Neuronal stem cell (in vitro differentiated cells): ENCODE data around the gene MYO5C.
A peak's percentile ranks its signal among the peaks of the same experiment; 100 is the strongest.

Experiments
- DNase-seq: peaks from one replicate; pipeline ENCODE4 v3.0.0-alpha.2; 2013; ENCODE audit warnings: low spot score
- H2AFZ ChIP-seq: one replicate; pipeline ENCODE4 v1.6.1; 2013; ENCODE audit warnings: mild to moderate bottlenecking, low read length, inconsistent platforms
- H2AK5ac ChIP-seq: 2 replicates; pipeline ENCODE4 v1.6.1; 2013; ENCODE audit warnings: low read depth, mild to moderate bottlenecking, inconsistent platforms, low read length, moderate library complexity, mixed read lengths
- H2BK120ac ChIP-seq: 2 replicates; pipeline ENCODE4 v1.6.1; 2013; ENCODE audit warnings: low read depth, mild to moderate bottlenecking, inconsistent platforms, low read length, moderate library complexity, mixed read lengths
- H2BK12ac ChIP-seq: one replicate; pipeline ENCODE4 v1.6.1; 2013; ENCODE audit warnings: low read length, inconsistent platforms
- H2BK15ac ChIP-seq: 2 replicates; pipeline ENCODE4 v1.6.1; 2013; ENCODE audit warnings: mild to moderate bottlenecking, low read length, inconsistent platforms, mixed read lengths
- H2BK5ac ChIP-seq: one replicate; pipeline ENCODE4 v1.6.1; 2013; ENCODE audit warnings: inconsistent platforms, mild to moderate bottlenecking, low read length, moderate library complexity
- H3K14ac ChIP-seq: one replicate; pipeline ENCODE4 v1.6.1; 2013; ENCODE audit warnings: low read length, inconsistent platforms
- H3K18ac ChIP-seq: 2 replicates; pipeline ENCODE4 v1.6.1; 2013; ENCODE audit warnings: low read length, inconsistent platforms
- H3K23ac ChIP-seq: 2 replicates; pipeline ENCODE4 v1.6.1; 2013; ENCODE audit warnings: low read depth, mild to moderate bottlenecking, mixed read lengths, low read length, inconsistent platforms; ENCODE audit not compliant: poor library complexity
- H3K27ac ChIP-seq: replicated peaks from 3 replicates; pipeline ENCODE4 v1.5.1; 2013; ENCODE audit warnings: low read length, inconsistent platforms
- H3K27me3 ChIP-seq, 3 experiments: 2 replicates each; pipeline ENCODE4 v1.6.1; 2013; ENCODE audit warnings: low read length in 3 of 3, mild to moderate bottlenecking in 2 of 3, inconsistent platforms in 1 of 3, low read depth in 1 of 3, mixed read lengths in 1 of 3, moderate library complexity in 1 of 3; ENCODE audit not compliant: control insufficient read depth in 3 of 3, insufficient read depth in 3 of 3
- H3K36me3 ChIP-seq, 2 donors: replicated peaks in 1 of 2; 2 replicates each; pipeline ENCODE4 v1.6.1; 2013; ENCODE audit warnings: low read length in 2 of 2; ENCODE audit not compliant: control insufficient read depth in 2 of 2, insufficient read depth in 2 of 2
- H3K4ac ChIP-seq: 2 replicates; pipeline ENCODE4 v1.6.1; 2013; ENCODE audit warnings: inconsistent platforms, mild to moderate bottlenecking, low read length, moderate library complexity
- H3K4me1 ChIP-seq, 2 donors: 1 replicate in 1 of 2; 2 replicates in 1 of 2; pipeline ENCODE4 v1.6.1; 2013; ENCODE audit warnings: low read length in 2 of 2, low read depth in 1 of 2; ENCODE audit not compliant: control insufficient read depth in 2 of 2, insufficient read depth in 1 of 2
- H3K4me2 ChIP-seq: one replicate; pipeline ENCODE4 v1.6.1; 2013; ENCODE audit warnings: mild to moderate bottlenecking, low read length, inconsistent platforms; ENCODE audit not compliant: insufficient read depth, poor library complexity, severe bottlenecking
- H3K4me3 ChIP-seq, 2 donors: 2 replicates each; pipeline ENCODE4 v1.5.1; 2013; ENCODE audit warnings: low read length in 2 of 2, mild to moderate bottlenecking in 2 of 2, inconsistent platforms in 1 of 2, moderate library complexity in 1 of 2
- H3K79me1 ChIP-seq: one replicate; pipeline ENCODE4 v1.6.1; 2013; ENCODE audit warnings: low read depth, mild to moderate bottlenecking, inconsistent platforms, low read length, moderate library complexity
- H3K9ac ChIP-seq: one replicate; pipeline ENCODE4 v1.6.1; 2013; ENCODE audit warnings: mild to moderate bottlenecking, low read depth, low read length, inconsistent platforms; ENCODE audit not compliant: poor library complexity
- H3K9me3 ChIP-seq, 2 donors: replicated peaks in 1 of 2; 2 replicates each; pipeline versions ENCODE3 to v1.6.1; 2013; ENCODE audit warnings: low read length in 2 of 2, mild to moderate bottlenecking in 2 of 2, inconsistent platforms in 1 of 2, low read depth in 1 of 2, mixed read lengths in 1 of 2, moderate library complexity in 1 of 2; ENCODE audit not compliant: control insufficient read depth in 2 of 2, insufficient read depth in 1 of 2
- H4K8ac ChIP-seq: one replicate; pipeline ENCODE4 v1.6.1; 2013; ENCODE audit warnings: low read depth, mild to moderate bottlenecking, inconsistent platforms, low read length, moderate library complexity
- H4K91ac ChIP-seq: one replicate; pipeline ENCODE4 v1.6.1; 2013; ENCODE audit warnings: low read length, low read depth, mild to moderate bottlenecking, inconsistent platforms; ENCODE audit not compliant: poor library complexity
- WGBS, 2 donors: extraction: QIAGEN DNeasy Blood & Tissue Kit; methylation state at CpG; one replicate each; pipeline ENCODE4 v1.1.7; 2013; ENCODE audit warnings: missing lambda C conversion rate in 2 of 2, mixed read lengths in 1 of 2; ENCODE audit not compliant: insufficient read length in 2 of 2, insufficient replicate concordance in 1 of 2; ENCODE audit errors: extremely low coverage in 2 of 2; 5-methylcytosine and 5-hydroxymethylcytosine counted together

The MYO5C gene

DNA sequence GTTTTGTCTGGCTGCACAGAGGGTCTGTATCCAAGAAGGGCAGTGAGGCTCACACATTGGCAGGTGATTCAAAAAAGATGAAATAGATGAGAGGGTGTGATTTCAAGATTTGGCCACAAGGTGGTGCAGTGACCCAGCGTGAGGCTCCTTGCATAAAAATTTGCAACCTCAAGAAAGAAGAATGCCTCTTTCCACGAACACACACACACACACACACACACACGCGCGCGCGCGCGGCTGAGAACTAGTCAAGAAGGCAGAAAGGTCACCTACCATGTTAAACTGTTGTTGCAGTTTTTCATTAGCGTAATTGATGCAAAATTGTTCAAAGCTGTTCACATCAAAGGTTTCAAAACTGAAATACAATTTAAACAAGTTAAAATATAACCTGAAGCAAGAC, 39.2 kb downstream of the MYO5C start:
- WGBS, 2 donors: no CpG with 5 or more reads among the region's 10 CpGs
- no peak overlapping the region for H3K4me2 ChIP-seq

DNA sequence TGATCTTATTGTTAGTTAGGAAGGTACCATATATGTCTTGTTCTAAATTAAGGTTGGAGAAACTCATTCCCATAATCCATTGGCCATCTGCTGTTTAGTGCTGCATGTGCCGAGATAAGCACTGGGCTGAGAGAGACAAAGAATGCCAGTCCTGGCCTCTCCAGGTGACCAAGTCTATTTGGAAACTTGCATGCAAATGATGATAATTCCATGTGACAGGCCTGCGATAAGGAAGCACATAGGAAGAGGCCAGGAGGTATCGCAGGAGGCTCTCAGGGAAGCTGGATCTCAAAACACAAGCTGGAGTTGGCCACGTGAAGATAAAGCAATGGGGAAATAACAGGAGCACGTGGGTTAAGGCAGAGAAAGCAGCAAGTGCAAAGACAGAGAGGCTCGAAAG, 39.7 kb downstream of the MYO5C start:
- Histone ChIP-seq H3K4me1 (peaks cover 17% of the 10 kb centered on the region in 2 donors), H3K4me3 (no peak overlapping the region), H2BK5ac (no peak overlapping the region), H4K91ac (no peak overlapping the region), H3K79me1 (no peaks in the 10 kb centered on the region), H2AFZ (no peak overlapping the region), H3K18ac (no peak overlapping the region), H3K14ac (no peak overlapping the region), H2AK5ac (no peak overlapping the region), H3K36me3 (peaks cover 11 to 13% of the 10 kb centered on the region in 2 donors), H2BK15ac (no peak overlapping the region), H3K23ac (no peak overlapping the region), H3K9ac (no peak overlapping the region), H2BK120ac (no peak overlapping the region), H3K4me2 (no peak overlapping the region), H3K27ac (no peak overlapping the region), H4K8ac (no peak overlapping the region), H3K27me3 (no peaks in the 10 kb centered on the region), H2BK12ac (no peak overlapping the region), H3K9me3 (no peaks in the 10 kb centered on the region), H3K4ac (no peak overlapping the region)
- no CpG with 5 or more reads among the region's 6 CpGs for WGBS, 2 donors
- DNase-seq: no peak

More for the DNA sequence above, 39.2 kb downstream of the MYO5C start:
- no peak overlapping the region for H3K23ac ChIP-seq
- no peak overlapping the region for H4K91ac ChIP-seq
- no peaks in the 10 kb centered on the region for H3K27me3 ChIP-seq
- H2BK12ac ChIP-seq: no peak overlapping the region
- H2BK5ac ChIP-seq: no peak overlapping the region
- no peak overlapping the region for H3K4ac ChIP-seq
- H2BK15ac ChIP-seq: no peak overlapping the region
- H3K36me3 ChIP-seq: peaks cover 9 to 11% of the 10 kb centered on the region in 2 donors
- no peak overlapping the region for H3K4me3 ChIP-seq
- no peak overlapping the region for H2BK120ac ChIP-seq
- H3K18ac ChIP-seq: no peak overlapping the region
- H3K9me3 ChIP-seq: no peaks in the 10 kb centered on the region
- H4K8ac ChIP-seq: no peak overlapping the region
- peak; percentile 83 for DNase-seq
- no peaks in the 10 kb centered on the region for H3K79me1 ChIP-seq
- H3K27ac ChIP-seq: no peak overlapping the region
- H2AK5ac ChIP-seq: no peak overlapping the region
- peaks cover 21% of the 10 kb centered on the region in 2 donors for H3K4me1 ChIP-seq
- no peak overlapping the region for H3K14ac ChIP-seq
- H3K9ac ChIP-seq: no peak overlapping the region
- peak overlapping the region; percentile 79 for H2AFZ ChIP-seq

- Histone ChIP-seq H3K36me3 (peaks cover 11% of the 10 kb centered on the region in 2 donors), H4K8ac (no peak overlapping the region), H4K91ac (no peak overlapping the region), H3K4me3 (no peak overlapping the region), H3K4ac (no peak overlapping the region), H2BK12ac (no peak overlapping the region), H3K9ac (no peak overlapping the region), H3K4me2 (no peak overlapping the region), H2BK5ac (no peak overlapping the region), H3K18ac (no peak overlapping the region), H3K4me1 (peaks cover 14 to 15% of the 10 kb centered on the region in 2 donors), H2BK15ac (no peak overlapping the region), H3K23ac (no peak overlapping the region), H2AK5ac (no peak overlapping the region), H3K79me1 (no peaks in the 10 kb centered on the region), H3K27me3 (no peaks in the 10 kb centered on the region), H2BK120ac (no peak overlapping the region), H3K14ac (no peak overlapping the region), H2AFZ (no peak overlapping the region), H3K9me3 (no peaks in the 10 kb centered on the region), H3K27ac (no peak overlapping the region)
- DNase-seq: no peak
- WGBS, 2 donors: no CpG with 5 or more reads among the region's 1 CpG
These were observed 40.6 kb downstream of the MYO5C start for GRCh38 chr15:52255008-52255407.

DNA sequence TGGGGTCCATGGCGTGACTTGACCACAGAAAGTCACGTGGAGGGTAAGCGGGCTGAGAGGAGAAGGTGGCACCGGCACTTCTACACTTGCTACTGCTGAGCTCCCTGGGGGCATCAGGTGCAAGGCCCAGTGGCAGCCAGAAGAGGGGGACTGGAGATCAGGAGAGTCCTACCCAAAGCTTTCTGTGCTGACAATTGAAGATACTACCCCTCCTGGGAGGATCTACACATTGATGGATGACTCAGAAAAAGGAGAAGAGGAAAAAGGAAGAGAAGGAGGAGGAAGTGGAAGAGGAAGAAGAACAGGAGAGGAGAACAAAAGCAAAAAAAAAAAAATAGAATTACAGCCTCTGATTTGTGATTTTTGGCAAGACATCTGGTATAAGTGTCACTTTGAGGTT, 41.2 kb downstream of the MYO5C start:
- no peaks in the 10 kb centered on the region for H3K27me3 ChIP-seq
- H3K9me3 ChIP-seq: no peaks in the 10 kb centered on the region
- H4K91ac ChIP-seq: no peak overlapping the region
- WGBS, 2 donors: no CpG with 5 or more reads among the region's 4 CpGs
- H2AK5ac ChIP-seq: no peak overlapping the region
- H2BK12ac ChIP-seq: no peak overlapping the region
- DNase-seq: no peak
- no peak overlapping the region for H3K27ac ChIP-seq
- no peak overlapping the region for H2BK120ac ChIP-seq
- no peak overlapping the region for H2BK15ac ChIP-seq
- no peak overlapping the region for H3K4me3 ChIP-seq
- H3K36me3 ChIP-seq: peaks cover 11% of the 10 kb centered on the region in 2 donors
- H3K23ac ChIP-seq: no peak overlapping the region
- no peak overlapping the region for H3K14ac ChIP-seq
- H3K79me1 ChIP-seq: no peaks in the 10 kb centered on the region
- no peak overlapping the region for H3K4me2 ChIP-seq
- no peak overlapping the region for H2BK5ac ChIP-seq
- no peak overlapping the region for H4K8ac ChIP-seq
- no peak overlapping the region for H3K4ac ChIP-seq
- H3K4me1 ChIP-seq: peaks cover 14 to 15% of the 10 kb centered on the region in 2 donors
- H3K9ac ChIP-seq: no peak overlapping the region
- no peak overlapping the region for H2AFZ ChIP-seq
- H3K18ac ChIP-seq: no peak overlapping the region
